ENCODE measurements around the gene DUT. TPM values are rescaled to one million over a fixed set of nuclear protein-coding genes. Genes with fewer than 3 reads are reported as not detected.

DUT gene
- total RNA-seq, 2 donors from 2014 or later, result 248 to 397 TPM

GRCh38 chr15:48340111-48340510 is 8.9 kb downstream of the DUT start:
- Mint-ChIP-seq H3K36me3 (ENCODE audit: low read depth) (peaks cover 88% of the 10 kb centered on the region), H3K9me3 (no peaks in the 10 kb centered on the region), H3K27ac (peak overlapping the region; percentile 75), H3K4me3 (no peak overlapping the region), H3K27me3 (no peaks in the 10 kb centered on the region), H3K4me1 (peaks cover 13% of the 10 kb centered on the region)
- ATAC-seq (replicated peaks), result no peak

DNA sequence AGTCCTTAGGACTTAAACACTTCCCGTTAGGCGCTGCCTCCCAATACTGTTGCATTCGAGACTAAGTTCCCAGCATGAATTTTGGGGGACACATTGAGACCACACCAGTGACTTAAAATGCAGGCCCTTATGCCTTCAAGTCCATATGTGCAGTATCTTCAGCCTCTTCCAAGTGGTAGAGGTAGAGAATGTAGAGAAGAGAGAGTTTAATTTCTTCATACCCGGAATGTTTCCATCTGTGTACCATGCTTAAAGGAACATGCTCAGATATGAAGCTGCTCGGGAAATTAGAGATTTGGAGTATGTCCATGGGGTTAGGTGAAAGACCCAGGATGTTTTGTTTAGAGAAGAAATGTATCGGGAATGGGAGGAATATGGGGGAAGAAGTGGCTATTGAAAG is 12.6 kb downstream of the DUT start:
- ATAC-seq (replicated peaks), result no peak
- Mint-ChIP-seq H3K27ac (no peak overlapping the region), H3K27me3 (no peaks in the 10 kb centered on the region), H3K4me1 (peaks cover 7% of the 10 kb centered on the region), H3K9me3 (no peaks in the 10 kb centered on the region), H3K36me3 (ENCODE audit: low read depth) (peaks cover 62% of the 10 kb centered on the region), H3K4me3 (no peak overlapping the region)

GRCh38 chr15:48345516-48345915 is 14.3 kb downstream of the DUT start:
- no peak for ATAC-seq (replicated peaks)
- no peak overlapping the region for H3K27ac Mint-ChIP-seq
- no peaks in the 10 kb centered on the region for H3K27me3 Mint-ChIP-seq
- H3K4me1 Mint-ChIP-seq, result no peaks in the 10 kb centered on the region
- no peak overlapping the region for H3K4me3 Mint-ChIP-seq
- H3K9me3 Mint-ChIP-seq, result no peaks in the 10 kb centered on the region
- H3K36me3 Mint-ChIP-seq (ENCODE audit: low read depth), result peaks cover 46% of the 10 kb centered on the region

GRCh38 chr15:48352474-48353072 is 21.3 kb downstream of the DUT start:
- H3K4me1 Mint-ChIP-seq, result peaks cover 3% of the 10 kb centered on the region
- no peaks in the 10 kb centered on the region for H3K27me3 Mint-ChIP-seq
- H3K36me3 Mint-ChIP-seq (ENCODE audit: low read depth), result no peaks in the 10 kb centered on the region
- no peaks in the 10 kb centered on the region for H3K9me3 Mint-ChIP-seq
- H3K27ac Mint-ChIP-seq, result no peak overlapping the region
- H3K4me3 Mint-ChIP-seq, result no peak overlapping the region
- ATAC-seq (replicated peaks), result peak; percentile 79

GRCh38 chr15:48354694-48355303 is 23.6 kb downstream of the DUT start:
- Mint-ChIP-seq H3K4me3 (no peak overlapping the region), H3K9me3 (no peaks in the 10 kb centered on the region), H3K4me1 (peaks cover 8% of the 10 kb centered on the region), H3K27ac (no peak overlapping the region), H3K36me3 (ENCODE audit: low read depth) (no peaks in the 10 kb centered on the region), H3K27me3 (no peaks in the 10 kb centered on the region)
- no peak for ATAC-seq (replicated peaks)

DNA sequence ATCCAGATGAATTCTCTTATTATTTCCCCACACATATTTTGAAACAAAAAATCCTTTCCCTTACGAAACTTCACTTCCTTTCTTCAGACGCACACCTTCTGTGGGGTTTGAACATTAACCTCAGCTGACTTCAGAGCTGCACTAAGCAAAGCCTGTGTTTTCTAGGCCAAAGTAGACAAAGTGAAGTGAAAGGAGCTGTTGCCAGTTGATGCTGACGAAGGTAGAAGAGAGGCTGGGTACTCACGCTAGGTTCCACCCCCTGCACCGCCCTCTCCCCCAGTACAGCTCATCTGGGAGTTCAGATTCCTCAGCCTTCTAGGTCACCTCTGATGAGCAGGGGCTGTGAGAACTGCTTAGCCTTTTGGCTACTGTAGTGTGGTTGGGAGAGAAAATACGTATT is 24.1 kb downstream of the DUT start:
- Mint-ChIP-seq H3K9me3 (no peaks in the 10 kb centered on the region), H3K27me3 (no peaks in the 10 kb centered on the region), H3K36me3 (ENCODE audit: low read depth) (no peaks in the 10 kb centered on the region), H3K27ac (no peak overlapping the region), H3K4me3 (no peak overlapping the region), H3K4me1 (peaks cover 8% of the 10 kb centered on the region)
- no peak for ATAC-seq (replicated peaks)

DNA sequence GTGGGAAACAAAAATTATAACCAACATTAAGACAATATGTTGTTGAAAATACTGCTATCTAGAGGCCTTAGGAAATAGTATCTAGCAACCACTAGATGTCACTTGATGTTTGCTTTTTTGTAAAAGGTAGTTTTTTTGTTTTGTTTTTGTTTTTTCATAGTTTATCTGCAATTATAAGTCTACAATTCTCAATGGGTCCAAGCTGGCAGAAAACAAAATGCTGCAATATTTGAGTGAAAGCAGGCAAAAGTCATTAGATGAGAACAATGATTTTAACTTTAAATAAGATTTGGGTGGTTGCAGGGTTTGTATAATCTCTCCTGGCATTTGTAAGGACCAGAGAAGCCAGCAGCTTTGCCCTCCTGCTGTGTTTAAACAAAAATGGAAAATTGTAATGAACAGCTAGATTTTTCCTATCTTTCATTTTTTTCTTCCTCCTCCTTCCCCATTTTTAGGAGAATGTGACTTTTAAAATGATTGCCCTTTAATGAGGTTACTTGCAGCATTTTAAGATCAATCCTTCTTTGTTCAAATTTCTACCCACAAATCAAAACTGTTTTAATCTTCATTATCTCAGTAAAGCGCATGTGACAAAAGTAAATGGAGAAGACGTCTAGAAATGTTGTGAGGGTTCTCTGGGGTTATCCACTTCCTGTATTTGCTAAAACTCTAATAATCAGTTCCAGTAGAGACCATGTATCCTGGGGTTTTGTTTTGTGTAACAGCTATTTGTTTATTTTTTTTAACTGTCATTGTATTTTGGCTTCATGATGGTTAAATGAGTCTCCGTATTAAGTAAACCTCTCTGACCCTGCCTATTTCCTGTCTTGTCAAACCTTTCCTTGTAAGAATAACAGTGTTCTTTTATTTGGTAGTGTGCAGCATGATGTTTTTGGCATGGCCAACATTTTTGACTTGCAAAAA is 27.3 kb downstream of the DUT start:
- H3K27ac Mint-ChIP-seq, result no peak overlapping the region
- H3K4me3 Mint-ChIP-seq, result no peak overlapping the region
- H3K27me3 Mint-ChIP-seq, result no peaks in the 10 kb centered on the region
- ATAC-seq (replicated peaks), result no peak
- H3K4me1 Mint-ChIP-seq, result peaks cover 4% of the 10 kb centered on the region
- no peaks in the 10 kb centered on the region for H3K9me3 Mint-ChIP-seq
- no peaks in the 10 kb centered on the region for H3K36me3 Mint-ChIP-seq (ENCODE audit: low read depth)

DNA sequence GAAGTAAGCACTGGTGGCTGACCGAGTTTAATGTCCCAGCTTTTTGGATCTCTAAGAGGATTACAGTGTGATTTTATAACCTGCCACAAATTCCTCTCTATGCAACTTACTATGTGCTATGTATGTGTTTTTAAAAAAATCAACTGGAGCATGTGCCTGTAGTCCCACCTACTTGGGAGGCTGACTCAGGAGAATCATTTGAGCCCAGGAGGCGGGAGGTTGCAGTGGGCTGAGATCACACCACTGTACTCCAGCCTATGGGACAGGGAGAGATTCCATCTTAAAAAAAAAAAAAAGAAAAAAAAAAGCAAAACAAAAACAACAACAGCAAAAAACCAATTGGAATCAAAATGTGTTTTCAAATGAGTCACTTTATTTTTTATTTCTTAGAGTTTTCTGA is 29.6 kb downstream of the DUT start:
- Mint-ChIP-seq H3K9me3 (no peaks in the 10 kb centered on the region), H3K27ac (no peak overlapping the region), H3K36me3 (ENCODE audit: low read depth) (no peaks in the 10 kb centered on the region), H3K27me3 (peaks cover 3% of the 10 kb centered on the region), H3K4me1 (peaks cover 4% of the 10 kb centered on the region), H3K4me3 (no peak overlapping the region)
- no peak for ATAC-seq (replicated peaks)

- H3K4me3 Mint-ChIP-seq, result no peak overlapping the region
- H3K27ac Mint-ChIP-seq, result no peak overlapping the region
- no peaks in the 10 kb centered on the region for H3K9me3 Mint-ChIP-seq
- peaks cover 4% of the 10 kb centered on the region for H3K4me1 Mint-ChIP-seq
- H3K27me3 Mint-ChIP-seq, result peaks cover 7% of the 10 kb centered on the region
- H3K36me3 Mint-ChIP-seq (ENCODE audit: low read depth), result no peaks in the 10 kb centered on the region
- no peak for ATAC-seq (replicated peaks)
Observed at GRCh38 chr15:48361685-48362084, 30.5 kb downstream of the DUT start.

GRCh38 chr15:48363474-48363873 is 32.2 kb downstream of the DUT start:
- Mint-ChIP-seq H3K36me3 (ENCODE audit: low read depth) (no peaks in the 10 kb centered on the region), H3K4me3 (no peak overlapping the region), H3K4me1 (peaks cover 3% of the 10 kb centered on the region), H3K27ac (no peak overlapping the region), H3K27me3 (peaks cover 10% of the 10 kb centered on the region), H3K9me3 (no peaks in the 10 kb centered on the region)
- no peak for ATAC-seq (replicated peaks)

- Mint-ChIP-seq H3K27me3 (peaks cover 16% of the 10 kb centered on the region), H3K4me1 (no peaks in the 10 kb centered on the region), H3K4me3 (no peak overlapping the region), H3K36me3 (ENCODE audit: low read depth) (no peaks in the 10 kb centered on the region), H3K9me3 (no peaks in the 10 kb centered on the region), H3K27ac (no peak overlapping the region)
- no peak for ATAC-seq (replicated peaks)
Observed at GRCh38 chr15:48365575-48365974, 34.3 kb downstream of the DUT start.

GRCh38 chr15:48366584-48367312 is 35.5 kb downstream of the DUT start:
- Mint-ChIP-seq H3K27me3 (peaks cover 16% of the 10 kb centered on the region), H3K9me3 (no peaks in the 10 kb centered on the region), H3K4me3 (no peak overlapping the region), H3K27ac (no peak overlapping the region), H3K36me3 (ENCODE audit: low read depth) (no peaks in the 10 kb centered on the region), H3K4me1 (no peaks in the 10 kb centered on the region)
- no peak for ATAC-seq (replicated peaks)

GRCh38 chr15:48367483-48367882 is 36.3 kb downstream of the DUT start:
- H3K9me3 Mint-ChIP-seq, result no peaks in the 10 kb centered on the region
- no peaks in the 10 kb centered on the region for H3K4me1 Mint-ChIP-seq
- no peak for ATAC-seq (replicated peaks)
- H3K27me3 Mint-ChIP-seq, result peaks cover 16% of the 10 kb centered on the region
- H3K27ac Mint-ChIP-seq, result no peak overlapping the region
- no peak overlapping the region for H3K4me3 Mint-ChIP-seq
- no peaks in the 10 kb centered on the region for H3K36me3 Mint-ChIP-seq (ENCODE audit: low read depth)

DNA sequence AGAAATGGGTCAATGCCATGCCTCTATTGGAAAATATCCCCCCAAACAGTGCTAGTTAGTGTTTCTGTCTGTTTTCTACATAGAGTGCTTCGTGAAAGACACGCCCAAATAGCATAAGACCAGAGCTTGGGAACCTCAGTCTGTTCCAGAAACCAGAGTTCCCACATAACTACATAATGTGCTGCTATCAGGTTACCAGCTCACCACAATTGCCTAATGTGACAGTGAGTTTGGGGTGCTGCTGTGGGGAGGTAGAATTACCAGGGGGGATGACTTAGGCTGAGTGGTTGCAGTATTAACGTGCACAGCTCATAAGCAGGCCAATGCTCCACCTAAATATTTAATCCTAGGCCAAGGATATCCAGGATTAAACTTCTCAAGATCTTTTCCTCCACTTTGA is 39.2 kb downstream of the DUT start:
- no peaks in the 10 kb centered on the region for H3K36me3 Mint-ChIP-seq (ENCODE audit: low read depth)
- no peaks in the 10 kb centered on the region for H3K4me1 Mint-ChIP-seq
- peaks cover 23% of the 10 kb centered on the region for H3K27me3 Mint-ChIP-seq
- ATAC-seq (replicated peaks), result no peak
- H3K27ac Mint-ChIP-seq, result no peak overlapping the region
- no peak overlapping the region for H3K4me3 Mint-ChIP-seq
- H3K9me3 Mint-ChIP-seq, result no peaks in the 10 kb centered on the region
